IPS DF 19.7 (cell line): ENCODE measurements around the gene ATP6V0C.
"Not testable (repeated sequence)": the region's sequence is repeated elsewhere in the genome, so short reads cannot be mapped to it uniquely, and the experiment has no call there.

Source experiments
- DNase-seq: peaks from one replicate; pipeline ENCODE4 v3.0.0-alpha.2; 2013; ENCODE audit warnings: low read depth, low spot score

Gene ATP6V0C

GRCh38 chr16:2550283-2550878 is 36.6 kb downstream of the ATP6V0C start:
- DNase-seq: not testable (repeated sequence)

- DNase-seq: not testable (repeated sequence)
Measured at GRCh38 chr16:2551420-2551889, 37.7 kb downstream of the ATP6V0C start.

GRCh38 chr16:2554709-2555425 is 41.1 kb downstream of the ATP6V0C start:
- not testable (repeated sequence) for DNase-seq

GRCh38 chr16:2557150-2557549 is 43.4 kb downstream of the ATP6V0C start:
- not testable (repeated sequence) for DNase-seq

- DNase-seq: not testable (repeated sequence)
Measured at GRCh38 chr16:2560131-2560797, 46.5 kb downstream of the ATP6V0C start.

GRCh38 chr16:2560798-2561133 is 47.0 kb downstream of the ATP6V0C start:
- not testable (repeated sequence) for DNase-seq

- not testable (repeated sequence) for DNase-seq
Measured at GRCh38 chr16:2567506-2567905, 53.8 kb downstream of the ATP6V0C start.

- not testable (repeated sequence) for DNase-seq
Measured at GRCh38 chr16:2568573-2568972, 54.8 kb downstream of the ATP6V0C start.
